Measurements from ENCODE around the gene CRYBG1. TPM values are rescaled to one million over a fixed set of nuclear protein-coding genes. Genes with fewer than 3 reads are reported as not detected.
"Not testable (repeated sequence)": the region's sequence is repeated elsewhere in the genome, so short reads cannot be mapped to it uniquely, and the experiment has no call there.

The CRYBG1 gene
- total RNA-seq, 1 experiment from 2014 or later: 25.4 TPM

DNA sequence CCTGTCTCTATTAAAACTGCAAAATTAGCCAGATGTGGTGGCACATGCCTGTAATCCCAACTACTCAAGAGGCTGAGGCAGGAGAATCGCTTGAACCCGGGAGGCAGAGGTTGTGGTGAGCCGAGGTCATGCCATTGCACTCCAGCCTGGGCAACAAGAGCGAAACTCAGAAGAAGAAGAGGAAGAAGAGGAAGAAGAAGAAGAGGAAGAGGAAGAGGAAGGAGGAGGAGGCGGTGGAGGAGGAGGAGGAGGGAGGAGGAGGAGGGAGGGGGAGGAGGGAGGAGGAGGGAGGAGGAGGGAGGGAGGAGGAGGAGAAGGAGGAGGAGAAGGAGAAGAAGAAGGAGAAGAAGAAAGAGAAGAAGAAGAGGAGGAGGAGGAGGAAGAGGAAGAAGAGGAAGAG is 228.4 kb downstream of the CRYBG1 start:
- not testable (repeated sequence) for DNase-seq (ENCODE audit: low read depth)

DNA sequence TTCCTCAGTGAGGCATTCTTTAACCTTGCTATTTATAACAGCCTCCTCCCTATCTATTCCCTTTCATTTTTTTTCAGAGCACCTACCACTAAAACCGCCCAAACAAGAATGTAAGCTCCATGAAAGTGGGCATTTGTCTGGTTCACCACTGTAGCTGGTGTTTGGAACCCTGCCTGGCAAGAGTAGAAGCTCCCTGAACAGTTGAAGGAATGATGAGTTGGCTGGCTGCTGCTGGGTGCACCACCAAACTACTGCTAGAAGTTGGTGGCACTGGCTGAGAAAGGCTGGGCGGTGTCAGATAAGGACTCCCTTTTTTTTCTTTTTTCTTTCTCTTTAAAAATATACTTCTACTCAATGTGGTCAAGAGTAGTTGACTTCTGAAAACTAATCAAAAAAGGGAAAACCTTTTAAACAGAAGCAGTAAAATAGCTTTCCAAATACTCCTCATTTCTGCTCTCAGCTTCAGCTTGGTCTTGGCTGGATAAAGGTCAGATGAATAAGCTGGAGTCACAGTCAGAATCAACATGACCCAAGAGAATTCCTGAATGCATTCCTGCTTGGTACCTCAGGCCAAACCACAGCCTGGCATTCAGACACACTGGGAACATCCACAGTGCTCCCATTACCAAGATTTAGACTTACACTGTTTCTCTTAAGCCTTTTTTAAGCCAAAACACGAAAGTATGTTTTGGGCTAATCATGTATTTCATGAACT is 230.8 kb downstream of the CRYBG1 start:
- DNase-seq (ENCODE audit: low read depth): peak; percentile 86

DNA sequence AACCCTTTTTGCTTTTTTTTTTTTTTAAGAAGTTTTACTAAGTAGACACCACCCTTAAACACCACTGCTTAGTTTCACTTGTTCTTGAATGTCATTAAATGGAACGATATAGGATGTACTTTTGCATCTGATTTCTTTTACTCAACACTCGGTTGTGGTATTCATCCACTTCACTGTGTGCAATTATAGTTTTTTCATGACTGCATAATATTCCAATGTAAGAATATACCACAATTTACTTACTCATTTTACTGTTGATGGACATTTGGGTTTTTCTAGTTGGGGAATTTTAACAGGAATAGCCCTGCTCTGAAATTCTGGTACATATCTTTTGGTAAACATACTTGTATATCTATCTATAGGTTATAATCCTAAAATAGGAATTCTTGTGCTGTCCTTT is 238.9 kb downstream of the CRYBG1 start:
- no peak for DNase-seq (ENCODE audit: low read depth)

DNA sequence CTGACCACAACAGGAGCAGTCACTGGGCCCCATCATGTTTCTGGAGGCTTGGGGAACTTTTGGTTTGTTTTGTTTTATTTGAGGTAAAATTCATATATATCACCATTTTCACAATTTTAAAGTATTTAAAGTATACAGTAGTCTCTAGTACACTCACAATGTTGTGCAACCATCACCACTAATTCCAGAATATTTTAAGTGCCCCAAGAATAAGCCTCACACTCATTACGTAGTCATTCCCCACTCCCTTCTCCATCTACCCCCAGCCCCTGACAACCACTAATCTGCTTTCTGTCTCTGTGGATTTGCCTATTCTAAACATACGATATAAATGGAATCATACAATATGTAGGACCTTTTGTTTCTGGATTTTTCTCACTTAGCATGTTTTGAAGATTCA is 239.8 kb downstream of the CRYBG1 start:
- DNase-seq (ENCODE audit: low read depth): no peak

DNA sequence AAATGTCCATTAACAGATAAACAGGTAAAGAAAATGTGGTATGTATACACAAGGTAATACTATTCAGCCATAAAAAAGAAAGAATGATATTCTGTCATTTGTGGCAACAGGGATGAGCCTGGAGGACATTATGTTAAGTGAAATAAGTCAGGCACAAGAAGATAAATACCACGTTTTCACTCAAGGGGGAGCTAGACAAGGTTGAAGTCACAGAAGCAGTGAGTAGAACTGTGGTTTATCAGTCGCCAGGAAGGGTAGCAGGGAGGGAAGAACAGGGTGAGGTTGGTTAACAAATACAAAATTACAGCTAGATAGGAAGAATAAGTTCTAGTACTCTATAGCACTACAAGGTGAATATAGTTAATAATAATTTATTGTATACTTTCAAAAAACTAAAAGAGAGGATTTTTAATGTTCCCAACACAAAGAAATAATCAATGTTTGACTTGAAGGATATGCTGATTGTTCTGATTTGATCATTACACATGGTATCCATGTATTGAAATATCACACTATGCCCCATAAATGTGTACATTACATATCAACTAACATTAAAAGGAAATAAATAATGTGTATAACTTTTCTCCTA is 247.7 kb downstream of the CRYBG1 start:
- DNase-seq (ENCODE audit: low read depth): peak; percentile 65

DNA sequence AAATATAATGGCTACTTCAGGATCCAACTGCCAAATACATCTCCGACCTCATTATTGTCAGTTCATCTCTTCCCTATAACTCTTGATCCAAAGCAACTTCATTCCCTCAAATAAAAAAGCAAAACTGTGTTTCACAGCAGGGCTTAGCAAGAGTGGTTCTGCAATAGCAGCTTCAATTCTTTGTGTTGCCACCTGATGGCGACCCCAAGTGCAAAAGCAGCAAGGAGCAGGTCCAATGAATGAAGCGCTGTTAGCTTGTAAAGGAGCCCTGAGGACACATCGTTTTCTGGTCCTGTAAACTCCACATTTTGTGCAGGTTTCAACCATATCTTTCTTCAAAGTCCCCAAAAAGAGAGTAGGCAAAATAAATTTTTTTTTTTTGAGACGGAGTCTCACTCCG is 249.2 kb downstream of the CRYBG1 start:
- DNase-seq (ENCODE audit: low read depth): no peak

DNA sequence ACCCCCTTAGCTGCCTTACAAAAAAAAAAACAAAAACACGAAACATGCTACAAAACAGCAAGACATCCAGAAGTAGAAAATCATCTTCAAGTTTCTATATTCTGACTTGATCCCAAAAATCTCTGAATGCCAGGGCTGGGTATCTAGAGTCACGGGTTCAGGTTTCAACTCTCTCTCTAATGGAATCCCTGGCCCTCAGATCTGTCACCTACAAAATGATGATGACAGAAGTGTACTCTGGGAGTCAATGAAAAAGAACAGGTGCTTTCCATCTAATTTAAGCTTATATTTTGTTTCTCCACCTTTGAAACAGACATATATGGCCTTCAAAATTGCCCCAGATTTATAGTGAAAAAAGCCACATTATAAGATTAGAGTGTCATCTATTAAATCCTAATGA is 250.5 kb downstream of the CRYBG1 start:
- no peak for DNase-seq (ENCODE audit: low read depth)

DNA sequence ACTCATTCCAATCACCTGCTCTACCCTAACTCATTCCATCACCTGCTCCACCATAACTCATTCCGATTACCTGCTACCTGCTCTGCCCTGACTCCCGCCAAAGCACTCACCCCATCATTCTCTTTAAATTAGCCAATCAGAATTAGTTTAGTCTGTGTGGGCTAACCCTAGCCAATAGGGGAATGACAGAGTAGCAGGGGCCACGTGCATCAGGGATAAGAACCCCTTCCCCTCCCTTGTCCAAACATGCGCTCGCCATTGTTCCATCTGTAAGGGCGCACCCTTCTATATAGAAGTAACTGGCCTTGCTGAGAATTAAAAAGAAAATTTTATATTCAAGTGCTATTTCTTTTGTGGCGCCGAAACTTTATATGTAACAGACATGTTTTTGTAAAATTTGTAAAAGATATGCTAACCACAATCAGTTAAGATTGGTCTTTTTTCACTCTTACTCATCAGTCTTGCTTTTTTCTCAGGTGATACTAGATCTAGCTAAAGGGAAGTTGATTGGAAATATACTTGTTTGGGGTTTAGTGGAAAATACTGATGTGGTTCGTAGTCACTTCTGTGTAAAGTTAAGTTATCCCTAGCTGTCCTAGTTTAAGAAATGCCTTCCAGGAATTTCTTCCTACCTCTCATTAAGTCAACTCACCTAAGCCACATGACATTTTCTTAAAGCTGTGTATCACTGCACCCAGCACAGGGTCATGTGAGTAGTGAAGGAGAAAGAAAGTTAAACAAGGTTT is 252.3 kb downstream of the CRYBG1 start:
- no peak for DNase-seq (ENCODE audit: low read depth)

DNA sequence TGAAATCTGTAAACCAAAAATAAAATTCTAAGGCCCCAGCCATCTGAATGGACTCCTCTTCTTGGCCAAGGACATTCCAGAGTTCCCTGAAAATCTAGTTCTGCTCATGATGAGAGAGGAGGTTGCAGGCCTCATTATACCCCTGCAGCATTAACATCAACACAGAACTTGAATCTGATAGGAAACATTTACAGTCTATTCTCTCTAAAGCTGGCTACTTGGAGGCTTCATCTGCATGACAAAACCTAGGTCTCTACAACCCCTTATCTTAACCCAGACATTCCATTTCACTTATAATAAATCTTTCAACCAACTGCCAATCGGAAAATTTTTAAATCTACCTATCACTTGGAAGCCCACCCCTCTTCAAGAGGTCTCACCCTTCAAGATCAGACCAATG is 253.1 kb downstream of the CRYBG1 start:
- no peak for DNase-seq (ENCODE audit: low read depth)

DNA sequence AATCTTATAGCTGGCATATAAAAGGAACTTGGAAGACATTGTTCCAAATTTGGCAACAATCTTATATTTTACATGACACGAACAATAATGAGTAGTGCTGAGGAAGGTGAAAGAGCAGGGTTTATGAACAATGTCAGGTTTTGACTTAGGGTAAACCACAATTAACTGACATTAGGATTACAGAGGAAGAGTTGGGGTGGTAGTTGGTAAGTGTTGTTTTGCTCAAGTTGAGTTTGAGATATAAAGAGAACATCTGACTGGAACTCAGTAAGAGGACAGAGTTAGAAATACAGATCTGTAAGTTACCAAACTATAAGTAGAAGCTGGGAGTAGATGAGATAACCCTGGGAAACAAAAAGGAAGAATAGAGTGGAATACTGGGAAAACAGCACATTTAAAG is 253.6 kb downstream of the CRYBG1 start:
- DNase-seq (ENCODE audit: low read depth): no peak

DNA sequence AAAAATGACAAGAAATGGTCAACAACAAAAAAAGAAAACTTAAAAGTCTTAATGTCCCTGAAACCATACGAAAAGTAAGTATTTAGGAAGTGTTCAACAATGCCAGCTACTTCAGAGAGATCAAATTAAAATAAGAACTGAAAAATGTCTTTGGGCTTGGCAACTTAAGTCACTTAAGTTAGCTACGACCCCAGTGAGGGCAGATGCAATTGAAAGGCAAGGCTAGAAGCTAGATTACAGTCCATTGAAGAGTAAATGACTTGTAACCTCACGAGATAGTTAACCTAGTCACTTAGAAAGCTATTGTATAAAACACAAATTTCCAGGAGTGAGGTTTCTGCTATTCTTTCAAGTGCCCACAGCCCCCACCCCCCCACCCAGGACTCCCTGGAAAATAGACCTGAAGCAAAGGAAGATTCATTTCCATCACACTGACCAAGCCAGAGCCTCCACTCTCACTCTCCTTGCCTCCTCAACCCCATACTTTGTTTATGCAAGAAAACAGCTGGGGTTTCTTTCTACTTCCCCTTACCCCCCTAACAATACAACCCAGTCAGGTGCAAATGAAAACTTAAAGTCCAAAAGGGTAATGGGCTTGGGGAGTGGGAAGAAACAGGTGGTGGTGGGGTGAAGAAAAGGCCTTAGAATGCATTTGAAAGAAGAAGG is 254.2 kb downstream of the CRYBG1 start:
- no peak for DNase-seq (ENCODE audit: low read depth)

DNA sequence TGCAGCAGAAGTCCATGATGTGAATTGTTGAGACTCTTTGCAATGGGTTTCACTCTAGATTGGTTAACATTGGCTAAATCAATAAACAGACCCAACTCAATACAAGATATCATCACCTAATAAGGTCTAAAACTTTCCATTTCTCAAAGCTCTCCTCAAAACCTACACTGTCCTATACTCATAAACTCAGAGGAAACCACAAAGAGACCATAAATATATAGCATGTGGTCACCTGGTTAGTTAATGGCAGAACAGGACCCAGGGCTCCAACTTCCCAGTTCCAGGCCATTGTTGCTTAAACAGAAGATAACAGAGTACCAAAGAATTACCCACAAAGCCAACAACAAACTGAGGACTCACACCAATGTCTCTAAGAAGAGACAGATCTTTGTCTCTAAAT is 256.8 kb downstream of the CRYBG1 start:
- DNase-seq (ENCODE audit: low read depth): no peak

DNA sequence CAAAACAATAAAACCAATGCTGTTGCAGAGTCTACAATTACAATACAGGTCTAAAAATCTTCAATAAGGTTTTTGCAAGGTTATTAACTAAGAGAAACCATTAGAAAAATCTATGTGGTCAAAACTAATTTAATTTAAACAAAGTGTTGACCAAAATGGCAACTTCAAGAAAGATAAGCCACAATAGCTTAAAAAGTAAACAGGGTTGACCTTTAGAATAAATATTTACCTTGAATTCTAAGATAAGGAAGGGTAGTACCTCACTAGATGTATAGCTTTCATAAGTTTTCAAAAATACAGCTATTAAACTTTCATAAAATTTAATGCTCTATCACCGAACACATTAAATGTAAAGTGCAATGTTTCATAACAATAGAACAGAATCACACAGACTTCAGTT is 257.3 kb downstream of the CRYBG1 start:
- DNase-seq (ENCODE audit: low read depth): no peak

DNA sequence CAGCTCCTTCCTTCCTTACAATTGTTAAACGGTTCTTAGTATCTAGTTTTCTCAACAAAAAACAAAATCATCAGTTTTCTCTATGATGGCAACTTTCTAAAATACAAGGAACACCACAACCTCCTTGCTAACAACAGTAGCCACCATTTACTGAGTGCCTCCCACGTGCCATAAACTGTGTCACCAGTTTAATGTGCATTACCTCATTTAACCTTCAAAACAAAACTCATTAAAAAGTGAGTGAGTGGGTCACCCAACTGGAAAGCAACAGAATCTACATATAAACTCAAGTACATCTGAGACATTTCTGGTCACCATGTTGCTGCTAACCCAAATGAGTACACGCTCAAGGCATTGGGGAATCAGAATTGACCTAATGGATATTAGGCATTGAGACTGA is 257.8 kb downstream of the CRYBG1 start:
- DNase-seq (ENCODE audit: low read depth): no peak

DNA sequence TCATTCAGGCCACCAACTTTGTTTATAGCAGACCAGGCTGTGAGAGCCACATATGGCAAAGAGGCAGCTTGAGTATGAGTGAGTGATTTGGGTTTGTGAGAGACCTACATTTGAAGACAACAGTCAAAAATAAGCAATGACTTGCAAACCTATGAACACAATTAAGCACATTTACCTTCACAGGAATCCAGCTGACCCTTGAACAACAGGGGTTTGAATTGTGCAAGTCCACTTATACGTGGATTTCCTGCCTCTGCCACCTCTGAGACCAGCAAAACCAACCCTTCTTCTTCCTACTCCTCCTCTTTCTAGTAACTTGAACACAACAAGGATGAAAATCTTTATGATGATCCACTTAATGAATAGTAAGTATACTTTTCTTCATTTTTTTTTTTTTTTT is 258.7 kb downstream of the CRYBG1 start:
- DNase-seq (ENCODE audit: low read depth): no peak

DNA sequence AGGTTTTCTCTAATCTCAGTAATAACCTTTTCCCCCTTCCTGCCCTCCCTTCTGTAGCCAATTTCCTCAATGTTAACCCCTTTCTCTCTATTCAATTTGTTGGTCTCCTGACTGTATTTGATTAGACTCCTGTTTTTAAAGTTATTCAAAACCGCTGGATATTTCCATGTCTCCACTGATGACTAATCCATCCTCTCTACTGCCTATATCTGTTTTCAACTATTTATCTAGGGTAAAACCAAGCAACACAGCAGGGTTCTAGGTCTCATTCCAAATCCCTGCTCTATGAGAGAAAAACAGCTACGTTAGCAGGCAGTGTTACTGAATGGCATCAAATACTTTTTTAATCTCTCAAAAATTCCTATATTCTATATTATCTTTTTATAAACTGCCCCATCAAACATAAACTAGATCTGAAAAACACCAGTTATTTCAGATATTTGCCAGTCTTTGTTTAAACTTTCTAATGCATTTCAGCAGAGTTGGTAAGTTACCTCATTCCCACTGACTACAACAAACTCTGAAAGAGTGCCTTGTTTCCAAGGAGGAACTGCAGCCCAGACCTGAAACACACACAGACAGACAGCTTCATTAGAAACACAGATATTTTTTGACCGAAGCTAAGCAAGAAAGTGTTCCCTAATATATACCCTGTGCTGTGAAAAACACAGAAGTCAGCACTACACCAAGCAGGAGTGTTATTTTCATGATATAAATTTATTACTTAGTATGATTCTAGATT is 260.6 kb downstream of the CRYBG1 start:
- DNase-seq (ENCODE audit: low read depth): peak; percentile 33

Small RNAs within 50 kb of the gene (small RNA-seq; reads per million reads assigned to genes)
- gene RF00019: not detected
- not detected for gene RNA5SP211
- gene RNU6-527P: not detected

Other genes starting within 250 kb of the CRYBG1 start
- gene ATG5, start 35.0 kb upstream of the CRYBG1 start, total RNA-seq (2014; rRNA removed; shearing (Covaris generic)): 39.7 and 44.9 TPM in 2 replicates